Gastrocnemius medialis (tissue), 4 donors: ENCODE results near the gene GRHPR. TPM values are rescaled to one million over a fixed set of nuclear protein-coding genes. Genes with fewer than 3 reads are reported as not detected.

Experiments used
- ATAC-seq, 2 donors: fragments of 150-250 bp; one replicate each; pipeline ENCODE4 v1.9.1; 2016
- DNase-seq, 2 donors: peaks; one replicate each; pipeline ENCODE4 v3.0.0-alpha.2; 2019
- H3K27ac ChIP-seq, 4 donors: fragments of 200-600 bp; sonication (generic); 1 replicate in 1 of 4; 2 replicates in 3 of 4; pipeline ENCODE4 v1.5.1; 2016 to 2018; ENCODE audit warnings: mild to moderate bottlenecking in 2 of 4, moderate library complexity in 1 of 4
- H3K27me3 ChIP-seq, 3 donors: fragments of 200-600 bp; sonication (generic) in 2 of 3; 1 replicate in 1 of 3; 2 replicates in 2 of 3; pipeline versions ENCODE4 v1.5.1 to v1.6.0; 2016 to 2019; ENCODE audit warnings: mild to moderate bottlenecking in 1 of 3, moderate library complexity in 1 of 3
- H3K36me3 ChIP-seq, 2 donors: fragments of 200-600 bp; sonication (generic) in 1 of 2; one replicate each; pipeline ENCODE4 v1.5.1; 2017 to 2018
- H3K4me1 ChIP-seq, 2 donors: fragments of 200-600 bp; sonication (generic) in 1 of 2; one replicate each; pipeline ENCODE4 v1.5.1; 2016 to 2017; ENCODE audit warnings: mild to moderate bottlenecking in 2 of 2
- H3K4me3 ChIP-seq, 4 donors: fragments of 200-600 bp; sonication (generic) in 3 of 4; 1 replicate in 1 of 4; 2 replicates in 3 of 4; pipeline ENCODE4 v1.5.1; 2016 to 2019; ENCODE audit warnings: mild to moderate bottlenecking in 2 of 4
- H3K9me3 ChIP-seq, 3 donors: fragments of 200-600 bp; sonication (generic) in 2 of 3; 1 replicate in 1 of 3; 2 replicates in 2 of 3; pipeline ENCODE4 v1.5.1; 2016 to 2019
- CTCF ChIP-seq, 5 experiments: fragments of 450-650 bp in 3 of 5; fragments of 200-600 bp in 2 of 5; sonication (generic) in 2 of 5; IDR thresholded peaks in 4 of 5; conservative IDR thresholded peaks in 1 of 5; 1 replicate in 4 of 5; 2 replicates in 1 of 5; pipeline ENCODE4 v1.5.1; 2016 to 2019; ENCODE audit warnings: antibody characterized with exemption in 5 of 5, mild to moderate bottlenecking in 3 of 5, moderate library complexity in 3 of 5
- POLR2A ChIP-seq, 2 donors: fragments of 450-650 bp; IDR thresholded peaks; one replicate each; pipeline ENCODE4 v1.6.1; 2017; ENCODE audit warnings: antibody characterized with exemption in 2 of 2, mild to moderate bottlenecking in 2 of 2, moderate library complexity in 2 of 2
- in situ Hi-C, 4 donors: fragments of 200-750 bp; cut with MboI; loops; one replicate each; pipeline versions ENCODE4 v1.15.0 to v1.8.0; 2017; ENCODE audit warnings: low sequenced_read_pairs in 4 of 4
- intact Hi-C: fragments of 100-400 bp; cut with DNase I; formaldehyde crosslinking; loops from one replicate; pipeline ENCODE4 v1.15.1; 2023; ENCODE audit warnings: low total_unique reads
- total RNA-seq, 4 donors: library from RNA; depleted of rRNA; stranded (reverse); fragments of >200 nt; gene quantifications; one replicate each; pipeline versions ENCODE4 v1.1.0 to v1.2.3, GENCODE V29; 2016

GRHPR gene
- total RNA-seq, 4 donors from 2014 or later: 119 to 138 (median 128) TPM

GRCh38 chr9:37446401-37446800 is 23.9 kb downstream of the GRHPR start:
- no peak overlapping the region for H3K4me3 ChIP-seq
- H3K9me3 ChIP-seq: no peaks in the 10 kb centered on the region
- intact Hi-C loops: no loop called here
- DNase-seq (no peak), ATAC-seq (no peak)
- no peaks in the 10 kb centered on the region for H3K27me3 ChIP-seq
- H3K36me3 ChIP-seq: peaks cover 0 to 10% of the 10 kb centered on the region in 2 donors
- no peak overlapping the region for H3K27ac ChIP-seq
- peaks cover 1 to 2% of the 10 kb centered on the region in 2 donors for H3K4me1 ChIP-seq
- in situ Hi-C loops: no loop called here
- no peak for TF ChIP-seq CTCF (IDR thresholded peaks at IDR 0.05 in 4 of 5, conservative IDR thresholded peaks at IDR 0.05 in 1 of 5)
- no peak for TF ChIP-seq POLR2A (IDR thresholded peaks at IDR 0.05)

GRCh38 chr9:37447111-37447510 is 24.6 kb downstream of the GRHPR start:
- DNase-seq (no peak), ATAC-seq (no peak)
- Histone ChIP-seq H3K4me1 (peaks cover 2 to 7% of the 10 kb centered on the region in 2 donors), H3K27ac (no peak overlapping the region), H3K27me3 (no peaks in the 10 kb centered on the region), H3K9me3 (no peaks in the 10 kb centered on the region), H3K4me3 (no peak overlapping the region), H3K36me3 (peaks cover 0 to 3% of the 10 kb centered on the region in 2 donors)
- in situ Hi-C loops (no loop called here), intact Hi-C loops (no loop called here)
- TF ChIP-seq POLR2A (IDR thresholded peaks at IDR 0.05): no peak
- TF ChIP-seq CTCF (IDR thresholded peaks at IDR 0.05 in 4 of 5, conservative IDR thresholded peaks at IDR 0.05 in 1 of 5): no peak

GRCh38 chr9:37449862-37450632 is 27.6 kb downstream of the GRHPR start:
- in situ Hi-C loops: loop anchor here in 1 of 4 donors (25.0 kb wide), 1 partner anchor 612 kb away; the partner anchor contains the start of gene SHB
- no peaks in the 10 kb centered on the region for H3K36me3 ChIP-seq
- H3K27me3 ChIP-seq: no peaks in the 10 kb centered on the region
- DNase-seq (no peak), ATAC-seq (no peak)
- no peak overlapping the region for H3K27ac ChIP-seq
- H3K4me1 ChIP-seq: peaks cover 11 to 28% of the 10 kb centered on the region in 2 donors
- intact Hi-C loops: loop anchor here (2.0 kb wide), 1 partner anchor 29 kb away; no protein-coding TSS in a partner anchor
- no peaks in the 10 kb centered on the region for H3K9me3 ChIP-seq
- TF ChIP-seq POLR2A (IDR thresholded peaks at IDR 0.05): no peak
- no peak for TF ChIP-seq CTCF (IDR thresholded peaks at IDR 0.05 in 4 of 5, conservative IDR thresholded peaks at IDR 0.05 in 1 of 5)
- no peak overlapping the region for H3K4me3 ChIP-seq

GRCh38 chr9:37451628-37452027 is 29.1 kb downstream of the GRHPR start:
- H3K27me3 ChIP-seq: no peaks in the 10 kb centered on the region
- in situ Hi-C loops: loop anchor here in 1 of 4 donors (25.0 kb wide), 1 partner anchor 611 kb away; the partner anchor contains the start of gene SHB
- no peaks in the 10 kb centered on the region for H3K36me3 ChIP-seq
- TF ChIP-seq CTCF (IDR thresholded peaks at IDR 0.05 in 4 of 5, conservative IDR thresholded peaks at IDR 0.05 in 1 of 5) (no peak), POLR2A (IDR thresholded peaks at IDR 0.05) (no peak)
- no peak for DNase-seq
- no peak overlapping the region for H3K4me3 ChIP-seq
- intact Hi-C loops: loop anchor here (2.0 kb wide), 1 partner anchor 27 kb away; no protein-coding TSS in a partner anchor
- no peaks in the 10 kb centered on the region for H3K9me3 ChIP-seq
- peaks cover 13 to 31% of the 10 kb centered on the region in 2 donors for H3K4me1 ChIP-seq
- peak overlapping the region in 2 of 4 donors; percentile 5 to 33 for H3K27ac ChIP-seq
- ATAC-seq: no peak
